HepG2 (cell line): ENCODE data around the gene C11orf58. TPM values are rescaled to one million over a fixed set of nuclear protein-coding genes. Genes with fewer than 3 reads are reported as not detected.
A peak's percentile ranks its signal among the peaks of the same experiment; 100 is the strongest.

Source experiments
- AHR ChIP-seq: IDR thresholded peaks from 2 replicates; pipeline ENCODE4 v1.6.1; 2018; ENCODE audit warnings: missing genetic modification reagents, missing compliant biosample characterization
- ARNT2 ChIP-seq: sonication (generic); formaldehyde crosslinking; IDR thresholded peaks from 2 replicates; pipeline ENCODE4 v1.8.0; 2022; ENCODE audit warnings: mild to moderate bottlenecking, low read depth, missing genetic modification reagents, moderate library complexity
- ELK4 ChIP-seq: sonication (generic); formaldehyde crosslinking; IDR thresholded peaks from 2 replicates; pipeline ENCODE4 v1.9.0; 2021; ENCODE audit warnings: missing genetic modification reagents, borderline replicate concordance
- HINFP ChIP-seq: sonication (generic); formaldehyde crosslinking; IDR thresholded peaks from 2 replicates; pipeline ENCODE4 v1.4.0; 2020; ENCODE audit warnings: low read depth, mild to moderate bottlenecking, missing genetic modification reagents
- NBN ChIP-seq: fragments of 450-650 bp; conservative IDR thresholded peaks from 2 replicates; pipeline ENCODE4 v1.6.1; 2017
- PATZ1 ChIP-seq: sonication (generic); formaldehyde crosslinking; IDR thresholded peaks from 2 replicates; pipeline ENCODE4 v1.4.0; 2020; ENCODE audit warnings: missing genetic modification reagents
- PBX3 ChIP-seq: sonication (generic); formaldehyde crosslinking; IDR thresholded peaks from 2 replicates; pipeline ENCODE4 v1.8.1; 2023; ENCODE audit warnings: missing genetic modification reagents, inconsistent platforms, borderline replicate concordance
- REST ChIP-seq, 2 experiments: IDR thresholded peaks; 2 replicates each; pipeline ENCODE4 v1.6.1; 2011 to 2012; ENCODE audit warnings: low read length in 2 of 2, borderline replicate concordance in 1 of 2, low read depth in 1 of 2, mild to moderate bottlenecking in 1 of 2, moderate library complexity in 1 of 2
- SNAPC2 ChIP-seq: sonication (generic); formaldehyde crosslinking; IDR thresholded peaks from 2 replicates; pipeline ENCODE4 v1.8.1; 2022; ENCODE audit warnings: mild to moderate bottlenecking, missing genetic modification reagents
- ZBTB38 ChIP-seq: sonication (generic); formaldehyde crosslinking; IDR thresholded peaks from 2 replicates; pipeline ENCODE4 v1.5.1; 2020; ENCODE audit warnings: mild to moderate bottlenecking, missing genetic modification reagents
- ZBTB8A ChIP-seq: sonication (generic); formaldehyde crosslinking; IDR thresholded peaks from 2 replicates; pipeline ENCODE4 v1.4.0; 2020; ENCODE audit warnings: mild to moderate bottlenecking, low read depth, missing genetic modification reagents, borderline replicate concordance
- ZNF20 ChIP-seq: sonication (generic); formaldehyde crosslinking; IDR thresholded peaks from 2 replicates; pipeline ENCODE4 v1.4.0; 2020; ENCODE audit warnings: mild to moderate bottlenecking, moderate library complexity, missing genetic modification reagents
- ZNF441 ChIP-seq: sonication (generic); formaldehyde crosslinking; IDR thresholded peaks from 2 replicates; pipeline ENCODE4 v1.7.0; 2021; ENCODE audit warnings: missing genetic modification reagents, borderline replicate concordance
- ZNF530 ChIP-seq: sonication (generic); formaldehyde crosslinking; IDR thresholded peaks from 2 replicates; pipeline ENCODE4 v1.5.0; 2020; ENCODE audit warnings: low read depth, mild to moderate bottlenecking, missing genetic modification reagents
- ZNF547 ChIP-seq: sonication (generic); formaldehyde crosslinking; IDR thresholded peaks from 2 replicates; pipeline ENCODE4 v1.5.1; 2020; ENCODE audit warnings: mild to moderate bottlenecking, missing genetic modification reagents
- ZNF557 ChIP-seq: sonication (generic); formaldehyde crosslinking; IDR thresholded peaks from 2 replicates; pipeline ENCODE4 v1.4.0; 2020; ENCODE audit warnings: missing genetic modification reagents
- ZNF558 ChIP-seq: sonication (generic); formaldehyde crosslinking; IDR thresholded peaks from 2 replicates; pipeline ENCODE4 v1.9.0; 2022; ENCODE audit warnings: mild to moderate bottlenecking, missing genetic modification reagents, borderline replicate concordance
- ZNF709 ChIP-seq: sonication (generic); formaldehyde crosslinking; IDR thresholded peaks from 2 replicates; pipeline ENCODE4 v1.5.0; 2020; ENCODE audit warnings: mild to moderate bottlenecking, missing genetic modification reagents
- ZNF746 ChIP-seq: sonication (generic); formaldehyde crosslinking; IDR thresholded peaks from 2 replicates; pipeline ENCODE4 v1.8.0; 2022; ENCODE audit warnings: mild to moderate bottlenecking, missing genetic modification reagents
- ZNF773 ChIP-seq: sonication (generic); formaldehyde crosslinking; IDR thresholded peaks from 2 replicates; pipeline ENCODE4 v1.4.0; 2020; ENCODE audit warnings: missing genetic modification reagents, borderline replicate concordance
- polyA plus RNA-seq, 8 experiments: library from polyadenylated mRNA; depleted of rRNA in 3 of 8; stranded (reverse) in 7 of 8; unstranded in 1 of 8; fragments of >200 nt; fragmentation: Illumina TruSeq in 4 of 8; extraction: Trizol in 4 of 8; gene quantifications; 2 replicates each; pipeline versions ENCODE4 v1.2.1 to v1.2.3, GENCODE V29; 2011 to 2016; ENCODE audit warnings: low read depth in 4 of 8, missing spikeins in 1 of 8, mixed read lengths in 1 of 8; ENCODE audit not compliant: insufficient read depth in 1 of 8
- total RNA-seq, 5 experiments: library from RNA; depleted of rRNA; stranded (reverse); fragments of >200 nt; fragmentation: Illumina TruSeq; extraction: Trizol; gene quantifications; 2 replicates each; pipeline ENCODE4 v1.2.3, GENCODE V29; 2016; ENCODE audit warnings: low read depth in 1 of 5

Gene C11orf58
- total and polyA plus RNA-seq, 2 of the 13 experiments (the other 11 are each of a cell fraction or from before 2014, with no cell fraction given): 83.8 to 167 TPM

- TF ChIP-seq REST (IDR thresholded peaks at IDR 0.05; ENCODE audit: borderline replicate concordance in 1 of 2, low read depth in 1 of 2, low read length in 2 of 2) (0 out of 4 replicates have a peak, but pooled peaks of 1 of the 2 experiments have one; percentile 20), ZBTB8A (no peak), ZNF773 (CRISPR knock-in tag) (no peak), AHR (no peak), ELK4 (CRISPR knock-in tag) (no peak), ZNF746 (CRISPR knock-in tag) (no peak; the same call in 1 of the 2 replicates), HINFP (no peak), ZNF558 (CRISPR knock-in tag) (no peak), ZNF20 (CRISPR knock-in tag) (no peak), ZNF530 (CRISPR knock-in tag) (no peak), PATZ1 (CRISPR knock-in tag) (peak; percentile 96), ZBTB38 (no peak; the same call in 1 of the 2 replicates), PBX3 (CRISPR knock-in tag) (no peak), ZNF557 (CRISPR knock-in tag) (no peak), SNAPC2 (CRISPR knock-in tag) (no peak), ARNT2 (CRISPR knock-in tag) (no peak), ZNF547 (CRISPR knock-in tag) (0 out of 2 replicates have a peak, but pooled peaks have one; percentile 32), NBN (no peak), ZNF441 (no peak), ZNF709 (CRISPR knock-in tag) (no peak)
These were observed 36.6 kb downstream of the C11orf58 start (continued) for GRCh38 chr11:16774936-16775613.
